A673 (cell line): Measurements from ENCODE around the gene PAGR1. TPM values are rescaled to one million over a fixed set of nuclear protein-coding genes. Genes with fewer than 3 reads are reported as not detected.
A peak's percentile ranks its signal among the peaks of the same experiment; 100 is the strongest.

ENCODE experiments used
- BruUV-seq: library from RNA; stranded (reverse); fragments of 400-500 nt; replicated peaks from 2 replicates; lab custom pipeline; 2021; lab: Mats Ljungman, UMichigan
- CTCF ChIA-PET: fragments of 300-600 bp; sonication (Branson Sonifier 250); formaldehyde crosslinking; loops from one replicate; lab custom pipeline; 2022; ENCODE audit warnings: antibody characterized with exemption; lab: Charles Lee
- POLR2A ChIA-PET: fragments of 300-600 bp; sonication (Branson Sonifier 250); formaldehyde crosslinking; loops from one replicate; lab custom pipeline; 2022; ENCODE audit warnings: antibody characterized with exemption; ENCODE audit not compliant: low non-redundant PET; lab: Charles Lee
- DNase-seq: peaks from one replicate; pipeline ENCODE4 v3.0.0-alpha.2; 2015; ENCODE audit warnings: low spot score
- H3K27ac ChIP-seq: fragments of 200-600 bp; sonication (generic); 2 replicates; pipeline ENCODE4 v1.5.1; 2016; ENCODE audit warnings: mixed run types, low read depth, mild to moderate bottlenecking, mixed read lengths, antibody characterized with exemption, low read length; ENCODE audit not compliant: poor library complexity, severe bottlenecking
- H3K27me3 ChIP-seq: fragments of 200-600 bp; sonication (generic); replicated peaks from 2 replicates; pipeline ENCODE4 v1.6.1; 2017; ENCODE audit warnings: mixed run types, low read depth, mild to moderate bottlenecking, mixed read lengths, antibody characterized with exemption, low read length; ENCODE audit not compliant: insufficient read depth, poor library complexity
- H3K36me3 ChIP-seq: fragments of 200-600 bp; sonication (generic); 2 replicates; pipeline ENCODE4 v1.6.1; 2016; ENCODE audit warnings: mixed run types, mild to moderate bottlenecking, mixed read lengths, antibody characterized with exemption, low read length; ENCODE audit not compliant: insufficient read depth, poor library complexity, severe bottlenecking
- H3K4me1 ChIP-seq: fragments of 200-600 bp; sonication (generic); 2 replicates; pipeline ENCODE4 v1.6.1; 2017; ENCODE audit warnings: mixed run types, mild to moderate bottlenecking, mixed read lengths, antibody characterized with exemption, low read length; ENCODE audit not compliant: insufficient read depth, poor library complexity, severe bottlenecking
- H3K4me3 ChIP-seq: fragments of 200-600 bp; sonication (generic); 2 replicates; pipeline ENCODE4 v1.5.1; 2016; ENCODE audit warnings: low read depth, mixed run types, mild to moderate bottlenecking, mixed read lengths, low read length; ENCODE audit not compliant: poor library complexity, severe bottlenecking
- H3K9me3 ChIP-seq: fragments of 200-600 bp; sonication (generic); 2 replicates; pipeline ENCODE4 v1.6.1; 2016; ENCODE audit warnings: mixed run types, low read depth, mild to moderate bottlenecking, mixed read lengths, antibody characterized with exemption, low read length; ENCODE audit not compliant: poor library complexity, severe bottlenecking
- CTCF ChIP-seq: fragments of 300-800, 200-600 bp; sonication (generic); conservative IDR thresholded peaks from 2 replicates; pipeline ENCODE4 v1.5.1; 2017; ENCODE audit warnings: low read depth, mild to moderate bottlenecking, antibody characterized with exemption, low read length, moderate library complexity, mixed read lengths
- EZH2 ChIP-seq: fragments of 200-600 bp; sonication (generic); IDR thresholded peaks from 2 replicates; pipeline ENCODE4 v1.6.1; 2017; ENCODE audit warnings: borderline replicate concordance, low read depth, mild to moderate bottlenecking, mixed read lengths, antibody characterized with exemption, low read length; ENCODE audit not compliant: poor library complexity, severe bottlenecking
- intact Hi-C: fragments of 100-400 bp; cut with micrococcal nuclease; formaldehyde crosslinking; loops from one replicate; pipeline ENCODE4 v1.10.0; 2022; ENCODE audit not compliant: unreplicated experiment
- total RNA-seq: library from RNA; stranded (reverse); gene quantifications from 2 replicates; pipeline ENCODE4 v1.2.3, GENCODE V29; 2021

PAGR1 gene
- total RNA-seq, 1 experiment from 2014 or later: 47.4 TPM

GRCh38 chr16:29806641-29807425 lies 9.1 kb upstream of the PAGR1 start:
- Histone ChIP-seq H3K27ac (peak overlapping the region; percentile 95), H3K9me3 (no peaks in the 10 kb centered on the region), H3K36me3 (peaks cover 52% of the 10 kb centered on the region), H3K4me3 (peak overlapping the region; percentile 58), H3K27me3 (no peaks in the 10 kb centered on the region), H3K4me1 (peaks cover 37% of the 10 kb centered on the region)
- POLR2A ChIA-PET: interaction anchor here (0.6 kb wide), 1 partner anchor 225 kb away, joined by 17 read pairs; no protein-coding TSS in a partner anchor
- TF ChIP-seq EZH2 (no peak), CTCF (no peak)
- intact Hi-C loops: no loop called here
- CTCF ChIA-PET: interaction anchor here (0.6 to 2.8 kb wide), 4 partner anchors 9 to 57 kb away, joined by 3 to 22 read pairs (median 5); partner anchors contain the start of genes KIF22 and PAGR1
- BruUV-seq: no TSS peak
- peak; percentile 86 for DNase-seq

- BruUV-seq: TSS peak; percentile 26
- Histone ChIP-seq H3K4me3 (peak overlapping the region; percentile 58), H3K36me3 (peaks cover 44% of the 10 kb centered on the region), H3K27ac (peak overlapping the region; percentile 95), H3K4me1 (peaks cover 37% of the 10 kb centered on the region), H3K9me3 (no peaks in the 10 kb centered on the region), H3K27me3 (no peaks in the 10 kb centered on the region)
- peak; percentile 98 for DNase-seq
- CTCF ChIA-PET: interaction anchor here (0.5 to 2.8 kb wide), 5 partner anchors 8 to 212 kb away, joined by 3 to 22 read pairs (median 3); partner anchors contain the start of genes KIF22 and PAGR1
- intact Hi-C loops: loop anchor here (2.0 kb wide), 1 partner anchor 213 kb away; no protein-coding TSS in a partner anchor
- POLR2A ChIA-PET: interaction anchor here (0.6 kb wide), 1 partner anchor 225 kb away, joined by 17 read pairs; no protein-coding TSS in a partner anchor
- no peak for TF ChIP-seq EZH2
- TF ChIP-seq CTCF: peak; percentile 53
These were observed 8.3 kb upstream of the PAGR1 start for GRCh38 chr16:29807426-29808218.

- intact Hi-C loops: loop anchor here (2.0 kb wide), 1 partner anchor 212 kb away; no protein-coding TSS in a partner anchor
- H3K9me3 ChIP-seq: no peaks in the 10 kb centered on the region
- CTCF ChIA-PET: interaction anchor here (0.9 to 2.8 kb wide), 3 partner anchors 7 to 40 kb away, joined by 3 to 22 read pairs (median 9); partner anchors contain the start of genes KIF22 and PAGR1
- H3K27me3 ChIP-seq: no peaks in the 10 kb centered on the region
- no peak for DNase-seq
- peaks cover 37% of the 10 kb centered on the region for H3K36me3 ChIP-seq
- BruUV-seq: no TSS peak
- POLR2A ChIA-PET: no interaction called here
- TF ChIP-seq CTCF: no peak
- TF ChIP-seq EZH2: no peak
- peak overlapping the region; percentile 58 for H3K4me3 ChIP-seq
- H3K27ac ChIP-seq: peak overlapping the region; percentile 95
- peaks cover 40% of the 10 kb centered on the region for H3K4me1 ChIP-seq
These were observed 7.6 kb upstream of the PAGR1 start for GRCh38 chr16:29808219-29808900.
